Hematopoietic multipotent progenitor cell treated with erythropoietin and hydrocortisone succinate and interleukin-3 and kit ligand, for 8 days (in vitro differentiated cells): ENCODE results near the gene RLN2.
"Not testable (repeated sequence)": the region's sequence is repeated elsewhere in the genome, so short reads cannot be mapped to it uniquely, and the experiment has no call there.

Experiments used
- DNase-seq: peaks from one replicate; pipeline ENCODE4 v3.0.0-alpha.2; 2015

Gene RLN2

DNA sequence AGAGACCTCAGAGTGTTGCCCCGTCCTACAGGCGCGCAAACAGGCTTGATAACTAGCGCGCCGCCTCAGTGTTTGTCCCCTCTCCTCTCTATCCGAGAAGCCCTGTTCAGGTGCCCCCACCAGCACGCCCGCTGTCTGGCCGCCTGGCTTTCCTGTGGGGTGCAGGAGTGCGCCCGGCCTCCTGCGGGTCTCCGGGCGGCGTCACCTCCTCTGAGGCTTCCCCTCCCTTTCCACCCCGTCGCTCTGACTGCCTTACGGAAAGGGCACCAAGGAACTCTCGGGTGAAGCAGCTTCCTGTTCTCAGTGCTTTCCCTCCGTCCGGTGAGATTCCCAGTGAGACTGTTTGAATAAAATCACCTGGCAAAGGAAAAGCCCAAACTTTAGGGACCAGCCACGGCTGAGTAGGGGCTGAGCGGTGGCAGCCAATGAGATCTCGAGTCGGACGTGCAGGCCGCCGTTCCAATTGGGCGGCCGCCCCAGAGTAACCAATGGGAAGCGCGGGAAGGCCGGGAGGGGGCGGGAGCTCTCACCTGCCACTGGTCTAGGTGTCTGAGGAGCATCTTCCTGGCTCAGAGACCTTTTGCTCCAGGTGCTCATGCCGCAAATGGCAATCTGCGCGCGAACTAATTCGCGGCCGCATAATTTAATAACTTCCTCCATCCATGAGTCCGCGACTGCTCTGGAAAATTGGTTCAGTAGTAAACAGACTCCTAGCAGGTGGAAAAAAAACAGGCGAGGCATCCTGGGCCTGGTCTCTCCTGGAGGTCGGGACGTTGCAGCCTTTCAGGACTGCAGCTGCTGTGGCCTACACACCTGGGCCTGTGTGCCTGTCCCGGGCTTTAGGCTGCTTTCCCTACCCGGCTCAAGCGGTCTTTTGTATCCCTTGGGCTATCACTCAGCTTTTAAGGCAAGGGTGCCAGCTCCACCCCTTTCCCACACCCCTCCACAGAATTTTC is at the start of gene RLN2:
TSS of gene RLN2 (minus strand) at position 877 of the 956 bp plus-strand sequence. CDS start at position 741, 136 bp downstream.
- peak; percentile 16 for DNase-seq

GRCh38 chr9:5354184-5354583 is 49.7 kb upstream of the RLN2 start:
- no peak for DNase-seq

- no peak for DNase-seq
Observed at GRCh38 chr9:5352637-5353248, 48.2 kb upstream of the RLN2 start.

GRCh38 chr9:5338992-5339981 is 34.8 kb upstream of the RLN2 start, which contains the start of gene RLN1:
TSS of gene RLN1 (minus strand) at chr9:5339876. CDS start at chr9:5339746, 130 bp downstream.
- peak; percentile 20 for DNase-seq

DNA sequence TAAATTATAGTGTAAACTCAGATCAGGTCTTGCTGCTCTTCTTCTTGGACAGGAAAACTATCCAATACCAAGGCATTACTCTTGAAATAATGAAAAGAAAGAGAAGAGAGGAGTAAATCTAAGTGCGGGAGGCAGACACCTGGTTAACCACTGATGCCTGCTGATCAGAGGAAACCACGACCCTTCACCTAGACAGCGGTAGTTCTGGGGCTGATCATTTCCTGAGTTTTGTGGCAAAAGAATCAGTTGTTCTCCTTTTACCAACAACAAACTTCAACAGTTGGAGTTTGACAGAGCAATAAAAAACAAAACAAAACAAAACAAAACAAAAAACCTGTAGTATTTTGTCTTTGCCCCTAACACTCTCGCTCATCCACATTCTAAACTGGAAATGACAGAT is 32.2 kb upstream of the RLN2 start:
- DNase-seq = no peak

DNA sequence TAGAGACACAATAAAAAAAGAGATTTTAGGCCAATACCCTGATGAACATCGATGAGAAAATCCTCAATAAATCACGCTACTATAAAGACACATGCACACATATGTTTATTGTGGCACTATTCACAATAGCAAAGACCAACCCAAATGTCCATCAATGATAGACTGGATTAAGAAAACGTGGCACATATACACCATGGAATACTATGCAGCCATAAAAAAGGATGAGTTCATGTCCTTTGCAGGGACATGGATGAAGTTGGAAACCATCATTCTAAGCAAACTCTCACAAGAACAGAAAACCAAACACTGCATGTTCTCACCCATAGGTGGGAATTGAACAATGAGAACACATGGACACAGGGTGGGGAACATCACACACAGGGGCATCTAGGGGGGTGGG is 26.8 kb upstream of the RLN2 start:
- DNase-seq = not testable (repeated sequence)

- no peak for DNase-seq
Observed at GRCh38 chr9:5326893-5327548, 22.5 kb upstream of the RLN2 start.

DNA sequence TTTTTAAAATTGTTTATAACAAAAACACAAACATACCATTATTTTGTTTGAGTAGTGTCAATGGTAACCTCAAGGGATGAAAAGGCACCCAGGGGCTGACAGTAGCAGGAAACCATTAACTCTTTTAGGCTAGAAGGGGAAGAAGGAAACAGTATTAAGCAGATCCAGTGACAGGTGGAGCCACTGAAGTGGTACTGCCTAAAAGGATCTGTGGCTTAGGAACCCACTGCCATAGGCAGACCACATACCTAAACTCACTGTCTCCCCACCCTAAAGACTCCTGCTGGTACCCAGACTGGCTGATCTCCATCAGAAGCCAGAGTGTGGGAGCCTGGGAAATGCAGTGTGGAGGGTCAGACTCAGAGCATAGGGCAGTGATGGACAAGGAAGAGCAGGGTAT is 21.7 kb upstream of the RLN2 start:
- no peak for DNase-seq

GRCh38 chr9:5321601-5322000 is 17.1 kb upstream of the RLN2 start:
- DNase-seq = not testable (repeated sequence)

DNA sequence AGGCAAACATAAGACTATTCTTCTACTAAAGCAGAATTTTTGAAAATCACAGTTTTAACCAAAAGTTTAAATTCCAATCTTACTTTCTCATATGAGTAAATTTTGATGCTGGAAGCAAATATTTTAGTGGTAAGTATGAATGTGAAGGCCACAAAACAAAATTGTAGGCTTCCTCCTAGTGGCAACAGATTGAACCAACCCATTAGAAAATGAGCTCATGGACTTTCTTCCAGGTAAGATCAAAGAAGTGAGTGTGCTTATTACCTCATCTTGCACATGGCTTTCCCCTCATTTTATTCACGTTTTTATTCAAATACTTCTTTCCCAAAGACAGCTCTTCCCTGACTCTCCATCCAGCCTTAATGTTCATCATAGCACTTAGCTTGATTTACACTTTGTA is 16.5 kb upstream of the RLN2 start:
- no peak for DNase-seq

DNA sequence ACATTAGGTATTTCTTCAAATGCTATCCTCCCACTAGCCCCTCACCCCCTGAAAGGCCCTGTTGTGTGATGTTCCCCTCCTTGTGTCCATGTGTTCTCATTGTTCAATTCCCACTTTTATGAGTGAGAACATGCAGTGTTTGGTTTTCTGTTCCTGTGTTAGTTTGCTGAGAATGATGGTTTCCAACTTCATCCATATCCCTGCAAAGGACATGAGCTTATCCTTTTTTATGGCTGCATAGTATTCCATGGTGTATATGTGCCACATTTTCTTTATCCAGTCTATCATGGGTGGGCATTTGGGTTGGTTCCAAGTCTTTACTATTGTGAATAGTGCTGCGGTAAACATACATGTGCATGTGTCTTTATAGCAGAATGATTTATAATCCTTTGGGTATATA is 11.9 kb upstream of the RLN2 start:
- DNase-seq = not testable (repeated sequence)

DNA sequence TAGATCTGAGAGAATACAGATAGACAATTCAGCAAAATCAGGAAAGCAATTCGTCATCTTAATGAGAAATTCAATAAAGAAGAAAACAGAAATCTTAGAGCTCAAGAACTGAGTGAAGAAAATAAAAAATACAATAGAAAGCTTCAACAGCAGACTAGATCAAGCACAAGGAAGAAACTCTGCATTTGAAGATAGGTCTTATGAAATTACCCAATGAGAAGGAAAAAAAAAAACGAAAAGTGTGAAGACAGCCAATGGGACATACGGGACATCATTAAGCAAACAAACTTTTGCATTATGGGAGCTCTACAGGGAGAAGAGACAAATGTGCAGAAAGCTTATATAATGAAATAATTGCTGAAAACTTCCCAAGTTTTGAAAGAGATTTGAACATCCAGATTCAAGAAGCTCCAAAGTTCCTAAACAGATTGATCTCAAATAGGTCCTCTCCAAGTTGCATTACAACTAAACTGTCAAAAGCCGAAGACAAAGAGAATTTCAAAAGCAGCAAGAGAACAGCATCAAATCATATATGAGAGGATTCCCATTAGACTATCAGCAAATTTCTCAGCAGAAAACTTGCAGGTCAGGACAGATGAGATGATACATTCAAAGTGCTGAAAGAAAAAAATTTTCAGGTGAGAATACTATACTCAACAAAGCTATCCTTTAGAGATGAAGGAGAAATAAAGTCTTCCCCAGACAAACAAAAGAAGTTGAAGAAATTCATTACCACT is 10.8 kb upstream of the RLN2 start:
- DNase-seq = no peak

- no peak for DNase-seq
Observed at GRCh38 chr9:5310851-5311250, 6.3 kb upstream of the RLN2 start.

- DNase-seq = no peak
Observed at GRCh38 chr9:5305741-5306140, 1.2 kb upstream of the RLN2 start.

DNA sequence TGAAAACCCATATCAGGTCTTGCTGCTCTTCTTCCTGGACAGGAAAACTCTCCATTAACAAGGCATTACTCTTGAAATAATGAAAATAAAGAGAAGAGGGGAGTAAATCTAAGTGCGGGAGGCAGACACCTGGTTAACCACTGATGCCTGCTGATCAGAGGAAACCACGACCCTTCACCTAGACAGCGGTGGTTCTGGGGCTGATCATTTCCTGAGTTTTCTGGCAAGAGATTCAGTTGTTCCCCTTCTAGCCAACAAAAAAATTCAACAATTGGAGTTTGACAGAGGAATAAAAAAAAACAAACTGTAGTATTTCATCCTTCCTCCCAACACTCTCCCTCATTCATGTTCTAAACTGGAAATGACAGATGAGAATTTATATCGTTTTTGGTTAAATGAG is 3.0 kb downstream of the RLN2 start:
- DNase-seq = no peak

DNA sequence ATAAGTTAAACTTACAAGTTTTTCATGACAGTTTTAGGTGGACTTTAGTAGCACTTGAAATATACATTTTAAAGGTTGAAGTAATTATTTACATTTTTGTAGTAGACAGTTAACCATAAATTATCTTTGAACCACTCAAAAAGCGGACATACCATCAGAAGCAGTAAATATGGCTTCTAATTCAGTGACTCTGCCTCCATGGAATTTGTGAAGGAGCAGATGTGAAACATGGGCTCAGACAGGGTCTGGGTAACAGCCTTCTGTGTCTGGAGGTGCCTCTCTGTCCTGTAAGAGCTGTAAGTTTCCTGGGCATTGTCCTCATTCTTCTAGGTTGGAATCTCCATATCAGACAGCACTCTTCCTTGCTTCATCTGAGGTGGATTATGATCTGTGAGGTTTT is 12.4 kb downstream of the RLN2 start:
- no peak for DNase-seq

DNA sequence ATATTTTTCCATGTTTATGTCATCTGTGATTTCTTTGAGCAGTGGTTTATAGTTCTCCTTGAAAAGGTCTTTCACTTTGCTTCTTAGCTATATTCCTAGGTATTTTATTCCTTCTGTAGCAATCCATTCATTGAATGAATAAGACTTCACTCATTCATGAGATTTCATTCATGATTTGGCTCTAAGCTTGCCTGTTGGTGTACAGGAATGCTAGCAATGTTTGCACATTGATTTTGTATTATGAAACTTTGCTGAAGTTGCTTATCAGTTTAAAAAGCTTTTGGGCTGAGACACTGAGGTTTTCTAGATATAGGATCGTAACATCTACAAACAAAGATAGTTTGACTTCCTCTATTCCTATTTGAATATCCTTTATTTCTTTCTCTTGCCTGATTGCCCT is 15.9 kb downstream of the RLN2 start:
- DNase-seq = no peak

DNA sequence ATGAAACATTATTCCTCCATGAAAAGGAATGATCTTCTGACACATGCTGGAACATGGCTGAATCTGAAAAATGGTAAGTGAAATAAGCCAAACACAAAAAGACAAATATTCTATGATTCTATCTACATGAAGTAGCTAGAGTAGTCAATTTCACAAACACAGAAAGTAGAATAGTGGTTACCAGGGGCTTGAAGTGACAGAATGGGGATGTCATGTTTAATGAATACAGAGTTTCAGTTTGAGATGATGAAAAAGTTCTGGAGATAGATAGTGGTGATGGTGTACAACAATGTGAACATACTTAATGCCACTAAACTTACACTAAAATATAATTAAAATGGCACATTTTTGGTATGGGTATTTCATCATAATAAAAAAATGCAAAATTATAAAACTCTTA is 18.3 kb downstream of the RLN2 start:
- DNase-seq = no peak

GRCh38 chr9:5278486-5278885 is 26.0 kb downstream of the RLN2 start:
- no peak for DNase-seq

DNA sequence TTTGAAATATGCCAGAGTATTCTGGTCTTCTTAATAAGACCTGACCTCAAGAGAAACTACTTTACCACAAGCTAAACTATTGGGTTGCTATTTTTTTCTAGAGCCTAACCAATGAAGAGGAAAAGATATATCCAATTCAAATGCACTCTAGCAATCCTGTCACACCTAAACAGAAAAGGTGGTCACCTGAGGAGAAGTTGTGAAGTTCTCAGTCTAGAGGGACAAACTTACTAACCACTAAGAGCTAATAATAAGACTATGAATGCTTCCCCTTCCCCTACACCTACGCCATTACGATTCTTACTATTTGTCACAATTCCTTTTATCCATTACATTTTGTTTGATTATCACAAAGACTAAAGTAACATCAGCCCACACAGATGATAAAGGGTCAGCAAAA is 29.7 kb downstream of the RLN2 start:
- no peak for DNase-seq

- no peak for DNase-seq
Observed at GRCh38 chr9:5269249-5269715, 35.2 kb downstream of the RLN2 start.

DNA sequence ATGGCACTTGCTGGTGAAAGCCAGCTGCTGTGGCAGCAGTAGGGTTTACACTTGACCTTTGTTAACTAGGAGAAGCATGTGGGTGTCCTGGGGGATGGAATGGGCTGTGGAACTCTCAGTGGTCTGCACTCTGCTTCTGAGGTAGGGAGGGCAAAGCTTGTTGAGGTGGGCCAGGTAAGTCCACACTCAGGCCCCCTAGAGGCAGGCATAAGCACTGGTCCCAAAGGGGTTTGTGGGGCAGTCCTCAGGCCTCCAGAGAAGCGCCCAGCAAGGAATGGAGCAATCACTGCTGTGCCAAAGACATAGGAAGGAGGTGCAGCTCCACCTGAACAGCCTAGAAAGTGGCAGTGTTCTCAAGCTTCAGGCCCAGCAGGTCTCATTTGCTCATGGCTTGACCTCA is 38.6 kb downstream of the RLN2 start:
- DNase-seq = no peak
